Caco-2 (cell line): Measurements from ENCODE around the gene TULP3. TPM values are rescaled to one million over a fixed set of nuclear protein-coding genes. Genes with fewer than 3 reads are reported as not detected.
A peak's percentile ranks its signal among the peaks of the same experiment; 100 is the strongest.

Experiments used
- BruUV-seq: library from RNA; stranded (reverse); fragments of 400-500 nt; replicated peaks from 2 replicates; lab custom pipeline; 2021; lab: Mats Ljungman, UMichigan
- CTCF ChIA-PET: fragments of 300-600 bp; sonication (Branson Sonifier 250); formaldehyde crosslinking; loops from one replicate; lab custom pipeline; 2022; ENCODE audit warnings: antibody characterized with exemption; lab: Charles Lee
- POLR2A ChIA-PET: fragments of 300-600 bp; sonication (Branson Sonifier 250); formaldehyde crosslinking; loops from one replicate; lab custom pipeline; 2022; ENCODE audit warnings: antibody characterized with exemption; lab: Charles Lee
- DNase-seq, 2 experiments: peaks; one replicate each; pipeline versions ENCODE4 v3.0.0 to v3.0.0-alpha.2; 2020 to 2022
- H3K27me3 ChIP-seq: replicated peaks from 2 replicates; pipeline ENCODE4 v1.6.0; 2011; ENCODE audit warnings: low read length; ENCODE audit not compliant: control insufficient read depth, insufficient read depth
- H3K36me3 ChIP-seq: 2 replicates; pipeline ENCODE4 v1.5.1; 2011; ENCODE audit warnings: low read length; ENCODE audit not compliant: control insufficient read depth, insufficient read depth
- H3K4me1 ChIP-seq: fragments of 250-450 bp; sonication (Bioruptor Pico); 2 replicates; pipeline ENCODE4 v1.5.1; 2020; ENCODE audit warnings: mild to moderate bottlenecking
- H3K4me3 ChIP-seq: 2 replicates; pipeline ENCODE4 v1.5.1; 2011; ENCODE audit warnings: low read depth, mild to moderate bottlenecking, control low read depth, low read length
- H3K9me3 ChIP-seq: fragments of 250-450 bp; sonication (Bioruptor Pico); 2 replicates; pipeline ENCODE4 v1.5.1; 2020; ENCODE audit warnings: mild to moderate bottlenecking, moderate library complexity
- H3K27ac Mint-ChIP-seq: one replicate; pipeline ENCODE4 v1.8.0; 2022; ENCODE audit warnings: mixed read lengths; ENCODE audit not compliant: unreplicated experiment
- H3K27me3 Mint-ChIP-seq: one replicate; pipeline ENCODE4 v1.8.0; 2022; ENCODE audit warnings: mixed read lengths; ENCODE audit not compliant: insufficient read depth, unreplicated experiment
- H3K36me3 Mint-ChIP-seq: one replicate; pipeline ENCODE4 v1.8.0; 2022; ENCODE audit warnings: mild to moderate bottlenecking, mixed read lengths; ENCODE audit not compliant: insufficient read depth, unreplicated experiment
- H3K4me1 Mint-ChIP-seq: one replicate; pipeline ENCODE4 v1.8.0; 2022; ENCODE audit warnings: low read depth, mixed read lengths; ENCODE audit not compliant: unreplicated experiment
- H3K4me3 Mint-ChIP-seq: one replicate; pipeline ENCODE4 v1.8.0; 2022; ENCODE audit warnings: mild to moderate bottlenecking, moderate library complexity, mixed read lengths; ENCODE audit not compliant: unreplicated experiment
- H3K9me3 Mint-ChIP-seq: one replicate; pipeline ENCODE4 v1.8.0; 2022; ENCODE audit warnings: mixed read lengths; ENCODE audit not compliant: unreplicated experiment
- intact Hi-C: fragments of 100-400 bp; cut with micrococcal nuclease; formaldehyde crosslinking; loops from one replicate; pipeline ENCODE4 v1.10.0; 2022; ENCODE audit not compliant: unreplicated experiment
- total RNA-seq: library from RNA; stranded (reverse); gene quantifications from 2 replicates; pipeline ENCODE4 v1.2.3, GENCODE V29; 2022
- TF ChIP-seq, protein P1 (sequence below), 2 experiments: fragments of 200-600 bp in 1 of 2; IDR thresholded peaks; 1 replicate in 1 of 2; 2 replicates in 1 of 2; pipeline versions ENCODE4 v1.5.1 to v1.8.0; 2011 to 2022; ENCODE audit warnings: antibody characterized with exemption in 1 of 2, control low read depth in 1 of 2, inconsistent platforms in 1 of 2, low read depth in 1 of 2, low read length in 1 of 2, mild to moderate bottlenecking in 1 of 2, moderate library complexity in 1 of 2; ENCODE audit not compliant: insufficient read depth in 1 of 2, severe bottlenecking in 1 of 2, unreplicated experiment in 1 of 2

Gene TULP3
- total RNA-seq, 1 experiment from 2014 or later = 31.0 TPM

DNA sequence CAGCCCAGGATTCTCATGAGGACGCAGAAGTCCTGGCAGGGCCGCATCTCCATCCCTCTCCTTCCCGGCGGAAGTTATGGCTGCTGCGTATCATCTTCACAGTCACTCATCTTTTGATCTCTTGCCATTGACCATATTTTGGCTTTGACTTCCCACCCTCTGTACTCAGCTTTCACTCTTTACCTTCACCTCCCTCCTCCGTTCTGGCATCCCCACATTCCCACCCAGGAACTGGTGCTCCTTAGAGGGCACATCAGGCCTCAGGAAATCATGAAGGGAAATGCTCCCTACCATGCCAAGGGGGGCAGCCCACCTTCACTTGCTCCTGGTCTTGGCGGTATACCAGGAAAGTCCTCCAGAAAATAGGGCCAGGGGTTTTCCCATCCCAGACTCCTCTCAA is 35.1 kb upstream of the TULP3 start:
- Mint-ChIP-seq H3K27me3 (no peaks in the 10 kb centered on the region), H3K9me3 (no peaks in the 10 kb centered on the region), H3K36me3 (peaks cover 54% of the 10 kb centered on the region), H3K4me1 (peaks cover 22% of the 10 kb centered on the region), H3K27ac (no peak overlapping the region), H3K4me3 (no peak overlapping the region)
- no peak for DNase-seq
- peaks cover 11% of the 10 kb centered on the region for H3K4me1 ChIP-seq
- CTCF ChIA-PET = interaction anchor here (0.6 kb wide), 1 partner anchor 30 kb away, joined by 5 read pairs; no protein-coding TSS in a partner anchor
- intact Hi-C loops = no loop called here
- H3K4me3 ChIP-seq = no peak overlapping the region
- TF ChIP-seq, protein P1, sequence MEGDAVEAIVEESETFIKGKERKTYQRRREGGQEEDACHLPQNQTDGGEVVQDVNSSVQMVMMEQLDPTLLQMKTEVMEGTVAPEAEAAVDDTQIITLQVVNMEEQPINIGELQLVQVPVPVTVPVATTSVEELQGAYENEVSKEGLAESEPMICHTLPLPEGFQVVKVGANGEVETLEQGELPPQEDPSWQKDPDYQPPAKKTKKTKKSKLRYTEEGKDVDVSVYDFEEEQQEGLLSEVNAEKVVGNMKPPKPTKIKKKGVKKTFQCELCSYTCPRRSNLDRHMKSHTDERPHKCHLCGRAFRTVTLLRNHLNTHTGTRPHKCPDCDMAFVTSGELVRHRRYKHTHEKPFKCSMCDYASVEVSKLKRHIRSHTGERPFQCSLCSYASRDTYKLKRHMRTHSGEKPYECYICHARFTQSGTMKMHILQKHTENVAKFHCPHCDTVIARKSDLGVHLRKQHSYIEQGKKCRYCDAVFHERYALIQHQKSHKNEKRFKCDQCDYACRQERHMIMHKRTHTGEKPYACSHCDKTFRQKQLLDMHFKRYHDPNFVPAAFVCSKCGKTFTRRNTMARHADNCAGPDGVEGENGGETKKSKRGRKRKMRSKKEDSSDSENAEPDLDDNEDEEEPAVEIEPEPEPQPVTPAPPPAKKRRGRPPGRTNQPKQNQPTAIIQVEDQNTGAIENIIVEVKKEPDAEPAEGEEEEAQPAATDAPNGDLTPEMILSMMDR (IDR thresholded peaks at IDR 0.05; ENCODE audit: insufficient read depth in 1 of 2, low read depth in 1 of 2, low read length in 1 of 2, severe bottlenecking in 1 of 2, unreplicated experiment in 1 of 2) = no peak
- H3K27me3 ChIP-seq = no peaks in the 10 kb centered on the region
- no peaks in the 10 kb centered on the region; the same call in 1 of the 2 replicates for H3K36me3 ChIP-seq
- POLR2A ChIA-PET = no interaction called here
- no peaks in the 10 kb centered on the region for H3K9me3 ChIP-seq
- no TSS peak for BruUV-seq

DNA sequence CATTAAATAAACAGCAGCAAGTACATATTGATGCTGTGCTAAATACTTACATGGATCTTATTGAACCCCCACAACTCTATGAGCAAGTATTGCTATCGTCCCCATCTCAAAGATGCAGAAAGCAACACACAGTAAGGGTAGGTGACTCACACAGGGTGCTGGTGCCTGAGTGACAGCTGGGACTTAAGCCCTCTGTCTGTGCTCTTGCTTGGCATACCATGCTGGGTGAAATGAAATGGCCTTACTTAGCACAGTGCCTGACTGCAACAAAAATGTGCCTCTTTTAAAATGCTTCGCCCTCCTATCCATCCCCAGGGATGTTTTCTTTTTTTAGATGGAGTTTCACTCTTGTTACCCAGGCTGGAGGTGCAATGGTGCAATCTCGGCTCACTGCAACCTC is 34.6 kb upstream of the TULP3 start:
- H3K27me3 ChIP-seq = no peaks in the 10 kb centered on the region
- TF ChIP-seq, protein P1 (IDR thresholded peaks at IDR 0.05; ENCODE audit: insufficient read depth in 1 of 2, low read depth in 1 of 2, low read length in 1 of 2, severe bottlenecking in 1 of 2, unreplicated experiment in 1 of 2) = no peak
- peaks cover 10% of the 10 kb centered on the region for H3K4me1 ChIP-seq
- no peaks in the 10 kb centered on the region for H3K9me3 Mint-ChIP-seq
- no peaks in the 10 kb centered on the region for H3K9me3 ChIP-seq
- H3K36me3 ChIP-seq = no peaks in the 10 kb centered on the region; the same call in 1 of the 2 replicates
- no peak overlapping the region for H3K27ac Mint-ChIP-seq
- DNase-seq = no peak
- BruUV-seq = no TSS peak
- CTCF ChIA-PET = interaction anchor here (0.6 to 1.2 kb wide), 2 partner anchors 11 to 29 kb away, joined by 3 to 5 read pairs; no protein-coding TSS in a partner anchor
- no peaks in the 10 kb centered on the region for H3K27me3 Mint-ChIP-seq
- POLR2A ChIA-PET = no interaction called here
- intact Hi-C loops = no loop called here
- peaks cover 22% of the 10 kb centered on the region for H3K4me1 Mint-ChIP-seq
- peaks cover 59% of the 10 kb centered on the region for H3K36me3 Mint-ChIP-seq
- H3K4me3 Mint-ChIP-seq = no peak overlapping the region
- no peak overlapping the region for H3K4me3 ChIP-seq

DNA sequence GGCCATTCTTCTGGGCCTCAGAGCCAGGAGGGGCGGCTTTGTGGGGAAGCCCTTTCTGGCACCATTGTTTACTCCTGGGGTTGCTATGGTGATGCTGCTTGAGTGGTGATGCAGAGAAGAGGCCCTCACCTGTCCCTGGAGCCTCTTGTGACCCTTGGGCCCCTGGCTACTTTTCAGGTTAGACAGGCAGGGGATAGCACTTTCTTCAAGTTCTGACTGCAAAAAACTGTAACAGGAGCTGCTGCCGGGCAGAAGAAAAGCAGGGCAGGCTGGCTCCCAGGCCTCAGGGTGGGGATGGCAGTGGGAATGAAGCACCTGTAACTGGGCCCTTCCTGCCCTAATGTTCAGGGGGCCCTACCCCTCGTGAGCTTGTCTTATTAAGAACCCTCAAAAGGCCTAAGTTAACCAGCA is 33.7 kb upstream of the TULP3 start, which contains the start of gene TEX52:
Gene TEX52 (minus strand): TSS at position 19 of the 411 bp plus-strand sequence. CDS start 13 bp downstream, at position 6.
- Histone ChIP-seq H3K27me3 (no peaks in the 10 kb centered on the region), H3K9me3 (no peaks in the 10 kb centered on the region), H3K4me3 (no peak within 1 kb of the TSS), H3K4me1 (peaks cover 10% of the 10 kb centered on the region), H3K36me3 (no peaks in the 10 kb centered on the region; the same call in 1 of the 2 replicates)
- no peak within 1 kb of the TSS for H3K4me3 Mint-ChIP-seq
- POLR2A ChIA-PET = interaction anchor here (0.6 to 1.1 kb wide), 4 partner anchors 14 to 62 kb away, joined by 3 to 8 read pairs (median 4); partner anchors contain the start of genes FKBP4, FOXM1, RHNO1 and TULP3
- CTCF ChIA-PET = interaction anchor here (0.6 to 1.2 kb wide), 3 partner anchors 12 to 180 kb away, joined by 3 to 5 read pairs (median 3); no protein-coding TSS in a partner anchor
- DNase-seq = peak; percentile 83 to 88
- H3K27ac Mint-ChIP-seq = peak within 1 kb of the TSS; percentile 58
- BruUV-seq = no TSS peak
- TF ChIP-seq, protein P1 (IDR thresholded peaks at IDR 0.05; ENCODE audit: insufficient read depth in 1 of 2, low read depth in 1 of 2, low read length in 1 of 2, severe bottlenecking in 1 of 2, unreplicated experiment in 1 of 2) = no peak
- peaks cover 69% of the 10 kb centered on the region for H3K36me3 Mint-ChIP-seq
- no peaks in the 10 kb centered on the region for H3K9me3 Mint-ChIP-seq
- intact Hi-C loops = no loop called here
- no peaks in the 10 kb centered on the region for H3K27me3 Mint-ChIP-seq
- peaks cover 22% of the 10 kb centered on the region for H3K4me1 Mint-ChIP-seq
